SU-DHL-6 (cell line): ENCODE results near the gene SYNDIG1.

ENCODE experiments used
- EZH2phosphoT487 ChIP-seq: fragments of 200-600 bp; sonication (generic), shearing (Covaris generic); conservative IDR thresholded peaks from 2 replicates; pipeline ENCODE4 v1.6.1; 2018; ENCODE audit warnings: mild to moderate bottlenecking, antibody characterized with exemption, low read length, moderate library complexity, mixed read lengths
- TF ChIP-seq, protein P1 (sequence below): fragments of 200-600 bp; sonication (generic); IDR thresholded peaks from one replicate; pipeline ENCODE4 v1.5.1; 2017; ENCODE audit warnings: antibody characterized with exemption, mild to moderate bottlenecking, low read length, moderate library complexity; ENCODE audit not compliant: insufficient read depth, poor library complexity, severe bottlenecking

- TF ChIP-seq, protein P1, sequence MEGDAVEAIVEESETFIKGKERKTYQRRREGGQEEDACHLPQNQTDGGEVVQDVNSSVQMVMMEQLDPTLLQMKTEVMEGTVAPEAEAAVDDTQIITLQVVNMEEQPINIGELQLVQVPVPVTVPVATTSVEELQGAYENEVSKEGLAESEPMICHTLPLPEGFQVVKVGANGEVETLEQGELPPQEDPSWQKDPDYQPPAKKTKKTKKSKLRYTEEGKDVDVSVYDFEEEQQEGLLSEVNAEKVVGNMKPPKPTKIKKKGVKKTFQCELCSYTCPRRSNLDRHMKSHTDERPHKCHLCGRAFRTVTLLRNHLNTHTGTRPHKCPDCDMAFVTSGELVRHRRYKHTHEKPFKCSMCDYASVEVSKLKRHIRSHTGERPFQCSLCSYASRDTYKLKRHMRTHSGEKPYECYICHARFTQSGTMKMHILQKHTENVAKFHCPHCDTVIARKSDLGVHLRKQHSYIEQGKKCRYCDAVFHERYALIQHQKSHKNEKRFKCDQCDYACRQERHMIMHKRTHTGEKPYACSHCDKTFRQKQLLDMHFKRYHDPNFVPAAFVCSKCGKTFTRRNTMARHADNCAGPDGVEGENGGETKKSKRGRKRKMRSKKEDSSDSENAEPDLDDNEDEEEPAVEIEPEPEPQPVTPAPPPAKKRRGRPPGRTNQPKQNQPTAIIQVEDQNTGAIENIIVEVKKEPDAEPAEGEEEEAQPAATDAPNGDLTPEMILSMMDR, result no peak
- TF ChIP-seq EZH2phosphoT487, result no peak
Observed at GRCh38 chr20:24580855-24581254, 111.4 kb downstream of the SYNDIG1 start.
